WI38 (cell line): ENCODE measurements around the gene LRP1B.

Experiments used
- H3K4me3 ChIP-seq: 2 replicates; pipeline ENCODE4 v1.5.1; 2011; ENCODE audit warnings: low read depth, mild to moderate bottlenecking, control low read depth, low read length
- CTCF ChIP-seq: IDR thresholded peaks from 2 replicates; pipeline ENCODE4 v1.5.1; 2012; ENCODE audit warnings: low read depth, mild to moderate bottlenecking, control low read depth, low read length

The LRP1B gene

GRCh38 chr2:141579071-141579470 lies 551.7 kb downstream of the LRP1B start:
- no peak overlapping the region for H3K4me3 ChIP-seq
- no peak for TF ChIP-seq CTCF

GRCh38 chr2:141570474-141571131 lies 560.2 kb downstream of the LRP1B start:
- no peak for TF ChIP-seq CTCF
- no peak overlapping the region for H3K4me3 ChIP-seq

- H3K4me3 ChIP-seq: no peak overlapping the region
- TF ChIP-seq CTCF: no peak
Observed at GRCh38 chr2:141569941-141570340, 560.9 kb downstream of the LRP1B start.

GRCh38 chr2:141565597-141565996 lies 565.2 kb downstream of the LRP1B start:
- no peak for TF ChIP-seq CTCF
- no peak overlapping the region for H3K4me3 ChIP-seq

- no peak for TF ChIP-seq CTCF
- no peak overlapping the region for H3K4me3 ChIP-seq
Observed at GRCh38 chr2:141560723-141561122, 570.1 kb downstream of the LRP1B start.

- H3K4me3 ChIP-seq: no peak overlapping the region
- TF ChIP-seq CTCF: no peak
Observed at GRCh38 chr2:141557329-141558095, 573.3 kb downstream of the LRP1B start.

GRCh38 chr2:141555876-141556470 lies 574.8 kb downstream of the LRP1B start:
- no peak for TF ChIP-seq CTCF

More at GRCh38 chr2:141555876-141556470, 574.8 kb downstream of the LRP1B start:
- H3K4me3 ChIP-seq: no peak overlapping the region
